A549 (cell line): ENCODE measurements around the gene STT3B.

Experiments
- ATOH8 ChIP-seq: fragments of 250-450 bp; sonication (Bioruptor Pico); IDR thresholded peaks from 2 replicates; pipeline ENCODE4 v1.5.0; 2020; ENCODE audit warnings: low read depth, mild to moderate bottlenecking, moderate library complexity
- BHLHE40 ChIP-seq: IDR thresholded peaks from 2 replicates; pipeline ENCODE4 v1.6.1; 2012; ENCODE audit warnings: low read depth, low read length, inconsistent platforms
- CEBPB ChIP-seq, 2 experiments: fragments of >200 bp in 1 of 2; sonication (Bioruptor Twin) in 1 of 2; formaldehyde crosslinking in 1 of 2; IDR thresholded peaks; 2 replicates each; pipeline ENCODE4 v1.6.1; 2012 to 2016
- CHD2 ChIP-seq: fragments of 150-350 bp; IDR thresholded peaks from 2 replicates; pipeline ENCODE4 v1.6.1; 2014; ENCODE audit warnings: low read length; ENCODE audit not compliant: partially characterized antibody
- CTCF ChIP-seq: fragments of >200 bp; sonication (Bioruptor Twin); formaldehyde crosslinking; IDR thresholded peaks from 3 replicates; pipeline ENCODE4 v1.5.1; 2016
- EP300 ChIP-seq, 2 experiments: fragments of >200 bp; sonication (Bioruptor Twin); formaldehyde crosslinking; IDR thresholded peaks; 2 replicates in 1 of 2; 3 replicates in 1 of 2; pipeline ENCODE4 v1.6.1; 2016 to 2017
- KDM1A ChIP-seq: fragments of 200-600 bp; sonication (generic); IDR thresholded peaks from 2 replicates; pipeline ENCODE4 v1.6.1; 2016; ENCODE audit warnings: low read depth, mild to moderate bottlenecking
- KDM5A ChIP-seq: fragments of 200-600 bp; sonication (generic); IDR thresholded peaks from 2 replicates; pipeline ENCODE4 v1.6.1; 2016; ENCODE audit warnings: antibody characterized with exemption, mild to moderate bottlenecking
- MAX ChIP-seq: IDR thresholded peaks from 2 replicates; pipeline ENCODE4 v1.6.1; 2012
- POLR2A ChIP-seq: IDR thresholded peaks from 2 replicates; pipeline ENCODE4 v1.6.1; 2012; ENCODE audit warnings: mild to moderate bottlenecking, low read length
- REST ChIP-seq: fragments of 200-600 bp; sonication (generic); IDR thresholded peaks from 2 replicates; pipeline ENCODE4 v1.6.1; 2016; ENCODE audit warnings: antibody characterized with exemption, mild to moderate bottlenecking, moderate library complexity
- SREBF2 ChIP-seq: fragments of 450-650 bp; IDR thresholded peaks from 2 replicates; pipeline ENCODE4 v1.6.1; 2014; ENCODE audit warnings: mild to moderate bottlenecking, moderate library complexity
- USF2 ChIP-seq: fragments of 450-650 bp; IDR thresholded peaks from 2 replicates; pipeline ENCODE4 v1.6.1; 2014; ENCODE audit warnings: antibody characterized with exemption

GRCh38 chr3:31531992-31532586 lies 636 bp upstream of the STT3B start:
- TF ChIP-seq KDM1A (no peak), REST (no peak), BHLHE40 (no peak), ATOH8 (CRISPR knock-in tag) (0 out of 2 replicates have a peak, but pooled peaks have one; percentile 41), CTCF (no peak), EP300 (IDR thresholded peaks at IDR 0.05) (no peak), POLR2A (peak; percentile 86), MAX (peak; percentile 98), KDM5A (no peak), CEBPB (IDR thresholded peaks at IDR 0.05) (no peak; a peak in 1 of 4 replicates), SREBF2 (0 out of 2 replicates have a peak, but pooled peaks have one; percentile 1), CHD2 (no peak), USF2 (peak; percentile 95)
